NB4 (cell line): ENCODE results near the gene ZFYVE28.

Source experiments
- DNase-seq: peaks from one replicate; pipeline ENCODE4 v3.0.0; 2010; ENCODE audit warnings: low read depth
- H3K4me3 ChIP-seq: one replicate; pipeline ENCODE4 v1.5.1; 2011; ENCODE audit warnings: mild to moderate bottlenecking, low read depth, low read length, moderate library complexity
- MAX ChIP-seq: IDR thresholded peaks from 2 replicates; pipeline ENCODE4 v1.6.1; 2011; ENCODE audit warnings: low read depth, low read length
- MYC ChIP-seq: IDR thresholded peaks from 2 replicates; pipeline ENCODE4 v1.6.1; 2011; ENCODE audit warnings: low read depth, low read length
- POLR2A ChIP-seq: IDR thresholded peaks from 2 replicates; pipeline ENCODE4 v1.6.1; 2011; ENCODE audit warnings: mild to moderate bottlenecking; ENCODE audit not compliant: insufficient read length; ENCODE audit errors: extremely low read depth
- TF ChIP-seq, protein P1 (sequence below): IDR thresholded peaks from one replicate; pipeline ENCODE4 v1.5.1; 2012; ENCODE audit warnings: low read depth, low read length

ZFYVE28 gene

DNA sequence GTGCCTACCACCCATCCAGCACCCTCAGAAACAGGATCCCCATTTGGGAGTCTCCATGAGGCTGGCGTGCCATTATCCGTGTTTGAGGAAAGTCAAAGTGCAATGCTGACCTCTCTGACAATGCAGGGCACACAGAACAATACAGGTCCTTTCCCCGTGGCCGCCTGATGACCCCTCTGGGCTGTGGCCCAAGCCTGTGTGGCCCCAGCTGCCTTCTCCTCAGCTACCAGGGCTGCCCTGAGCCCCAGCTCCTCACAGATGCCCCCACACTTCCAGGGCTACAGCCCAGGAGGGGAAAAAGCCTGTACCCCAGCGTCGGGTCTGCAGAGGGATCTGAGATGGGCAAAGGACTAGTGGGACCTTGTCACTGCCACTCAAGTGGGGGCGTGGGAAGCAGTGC, 15.5 kb downstream of the ZFYVE28 start:
- no peak for DNase-seq
- H3K4me3 ChIP-seq = no peak overlapping the region
- TF ChIP-seq MYC (no peak), MAX (no peak), POLR2A (no peak)
- TF ChIP-seq, protein P1, sequence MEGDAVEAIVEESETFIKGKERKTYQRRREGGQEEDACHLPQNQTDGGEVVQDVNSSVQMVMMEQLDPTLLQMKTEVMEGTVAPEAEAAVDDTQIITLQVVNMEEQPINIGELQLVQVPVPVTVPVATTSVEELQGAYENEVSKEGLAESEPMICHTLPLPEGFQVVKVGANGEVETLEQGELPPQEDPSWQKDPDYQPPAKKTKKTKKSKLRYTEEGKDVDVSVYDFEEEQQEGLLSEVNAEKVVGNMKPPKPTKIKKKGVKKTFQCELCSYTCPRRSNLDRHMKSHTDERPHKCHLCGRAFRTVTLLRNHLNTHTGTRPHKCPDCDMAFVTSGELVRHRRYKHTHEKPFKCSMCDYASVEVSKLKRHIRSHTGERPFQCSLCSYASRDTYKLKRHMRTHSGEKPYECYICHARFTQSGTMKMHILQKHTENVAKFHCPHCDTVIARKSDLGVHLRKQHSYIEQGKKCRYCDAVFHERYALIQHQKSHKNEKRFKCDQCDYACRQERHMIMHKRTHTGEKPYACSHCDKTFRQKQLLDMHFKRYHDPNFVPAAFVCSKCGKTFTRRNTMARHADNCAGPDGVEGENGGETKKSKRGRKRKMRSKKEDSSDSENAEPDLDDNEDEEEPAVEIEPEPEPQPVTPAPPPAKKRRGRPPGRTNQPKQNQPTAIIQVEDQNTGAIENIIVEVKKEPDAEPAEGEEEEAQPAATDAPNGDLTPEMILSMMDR = no peak

DNA sequence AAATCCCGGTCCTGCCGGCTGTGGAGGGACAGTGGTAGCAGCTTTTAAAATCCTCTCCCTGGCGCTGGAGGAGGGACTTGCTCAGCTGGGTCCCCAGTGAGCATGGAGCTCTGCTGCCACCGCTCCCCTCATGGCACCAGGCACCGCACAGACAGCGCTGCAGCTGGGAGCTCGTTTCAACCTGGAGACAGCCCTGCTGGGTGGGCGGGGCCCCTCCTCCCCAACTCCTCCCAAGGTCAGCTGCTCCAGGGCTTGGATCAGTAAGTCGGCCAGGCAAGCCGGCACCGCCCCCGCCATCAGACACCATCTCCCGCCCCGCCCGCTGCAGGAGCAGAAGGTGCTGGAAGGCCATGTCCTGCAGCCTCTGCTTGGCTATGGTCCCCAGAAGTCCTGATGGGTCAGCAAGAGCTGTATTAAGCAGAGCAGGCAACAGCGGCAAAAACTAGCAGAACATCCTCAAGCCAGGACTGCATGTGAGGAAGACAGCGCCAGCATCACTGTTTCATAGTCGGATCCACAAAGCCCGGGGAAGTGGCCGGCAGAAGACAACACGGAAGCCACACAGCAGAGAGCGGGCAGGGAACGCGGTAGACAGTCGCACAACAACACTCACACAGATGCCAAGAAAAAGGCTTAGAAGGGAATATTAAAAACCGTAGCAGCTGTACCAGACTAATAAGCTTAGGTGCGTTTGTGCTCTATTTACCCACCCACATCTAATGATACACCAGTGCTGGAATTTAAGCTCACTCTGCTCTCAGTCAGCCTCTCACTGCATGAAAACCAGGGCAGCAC, 16.2 kb downstream of the ZFYVE28 start:
- H3K4me3 ChIP-seq = no peak overlapping the region
- TF ChIP-seq MYC = no peak
- no peak for TF ChIP-seq POLR2A
- TF ChIP-seq MAX = no peak
- TF ChIP-seq, protein P1 = no peak
- DNase-seq = no peak

DNA sequence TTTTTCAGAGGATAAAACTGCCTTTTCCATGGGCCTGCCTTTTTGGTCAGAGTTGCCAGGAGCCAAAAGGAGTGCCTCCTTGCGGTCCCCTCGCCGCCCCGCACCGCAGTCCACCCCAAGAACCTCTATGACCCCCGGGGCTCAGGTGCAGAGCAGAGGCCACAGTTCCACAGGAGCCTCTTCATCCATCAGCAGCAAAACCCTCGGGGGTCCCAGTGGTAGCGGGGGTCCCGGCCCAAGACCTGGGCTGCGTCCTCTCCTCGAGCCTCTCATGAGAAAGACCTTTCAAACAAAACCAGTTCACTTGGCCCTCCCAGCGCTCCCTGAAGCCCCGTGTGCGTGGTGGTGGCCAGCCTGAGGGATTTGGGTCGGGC, 16.8 kb downstream of the ZFYVE28 start:
- TF ChIP-seq MYC (no peak), MAX (no peak), POLR2A (no peak)
- TF ChIP-seq, protein P1 = no peak
- no peak overlapping the region for H3K4me3 ChIP-seq
- DNase-seq = no peak

- no peak overlapping the region for H3K4me3 ChIP-seq
- TF ChIP-seq, protein P1 = no peak
- no peak for TF ChIP-seq MYC
- no peak for TF ChIP-seq POLR2A
- no peak for TF ChIP-seq MAX
- DNase-seq = no peak
These were observed 17.4 kb downstream of the ZFYVE28 start for GRCh38 chr4:2400841-2401609.

- no peak for DNase-seq
- TF ChIP-seq POLR2A (no peak), MAX (no peak), MYC (no peak)
- TF ChIP-seq, protein P1 = no peak
- no peak overlapping the region for H3K4me3 ChIP-seq
These were observed 18.7 kb downstream of the ZFYVE28 start for GRCh38 chr4:2399631-2400190.
